Testis (tissue), 2 donors: ENCODE results near the gene SYAP1.

ENCODE experiments used
- CTCF ChIP-seq, 3 experiments: fragments of 450-650 bp in 2 of 3; fragments of 200-600 bp in 1 of 3; sonication (generic) in 1 of 3; IDR thresholded peaks; one replicate each; pipeline ENCODE4 v1.5.1; 2016 to 2019; ENCODE audit warnings: antibody characterized with exemption in 3 of 3, mild to moderate bottlenecking in 2 of 3, moderate library complexity in 1 of 3
- POLR2A ChIP-seq: fragments of 450-650 bp; IDR thresholded peaks from one replicate; pipeline ENCODE4 v1.6.1; 2017; ENCODE audit warnings: antibody characterized with exemption, mild to moderate bottlenecking, moderate library complexity

DNA sequence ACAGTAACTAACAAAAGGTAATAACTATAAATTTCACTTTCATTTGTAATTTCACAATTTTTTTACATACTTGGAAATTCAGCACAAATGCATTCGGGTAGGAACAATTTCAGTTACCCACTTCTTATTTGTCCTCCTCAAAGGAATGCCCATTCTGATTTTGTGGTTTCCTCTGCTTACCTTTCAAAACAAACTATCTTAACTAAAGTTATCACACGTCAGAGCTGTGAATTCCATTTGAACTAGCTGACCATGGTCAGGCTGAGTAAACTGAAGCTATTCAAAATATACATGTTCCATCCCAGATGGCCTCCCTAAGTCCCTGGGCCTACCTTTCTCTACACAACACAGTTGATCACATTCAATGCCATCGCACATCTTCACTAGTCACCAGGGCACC is 11.4 kb upstream of the SYAP1 start:
- TF ChIP-seq CTCF (IDR thresholded peaks at IDR 0.05) (no peak), POLR2A (no peak)
